LHCN-M2 (cell line): ENCODE measurements around the gene POC1B. TPM values are rescaled to one million over a fixed set of nuclear protein-coding genes. Genes with fewer than 3 reads are reported as not detected.

Experiments used
- DNase-seq: peaks from one replicate; pipeline ENCODE4 v3.0.0-alpha.2; 2012; ENCODE audit warnings: low read depth
- total RNA-seq: library from RNA; depleted of rRNA; stranded (reverse); fragments of >200 nt; gene quantifications from 2 replicates; pipeline ENCODE4 v1.2.3, GENCODE V29; 2014

The POC1B gene
- total RNA-seq, 1 experiment from 2014 or later: 12.4 TPM

DNA sequence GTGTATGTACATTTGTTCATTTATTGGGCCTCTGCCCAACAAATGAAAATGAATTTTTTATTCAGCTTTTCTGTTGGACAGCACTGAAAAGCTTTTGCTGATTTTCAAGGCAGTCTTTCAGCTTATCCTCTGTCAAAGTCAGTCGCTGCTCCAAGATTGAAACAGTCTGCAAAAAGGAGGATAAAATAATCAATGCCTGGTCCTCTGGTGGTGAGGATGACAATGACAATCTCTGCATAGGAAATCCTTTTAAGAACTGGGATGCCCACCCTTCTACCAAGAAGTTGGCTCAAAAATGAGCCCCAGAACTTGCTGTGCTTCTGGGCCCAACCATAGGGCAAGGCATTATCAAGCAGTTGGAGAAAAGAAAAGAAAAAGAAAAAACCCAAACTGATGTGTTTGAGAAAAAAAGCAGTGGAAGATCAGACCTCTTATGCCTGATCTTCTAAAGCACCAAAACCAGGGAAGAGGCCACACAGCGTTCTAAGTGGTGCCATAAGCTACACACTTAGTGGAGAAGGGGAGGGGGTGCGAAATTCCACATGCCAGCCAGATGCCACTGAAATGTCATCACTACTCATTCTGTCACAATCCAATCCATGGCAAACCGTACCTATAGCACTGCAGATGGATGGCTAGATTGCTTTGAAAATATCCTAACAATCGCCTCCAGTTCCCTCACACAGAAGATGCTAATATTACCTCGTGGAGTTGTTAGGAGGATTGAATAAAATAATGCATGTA lies 104.6 kb downstream of the POC1B start:
- DNase-seq: no peak

DNA sequence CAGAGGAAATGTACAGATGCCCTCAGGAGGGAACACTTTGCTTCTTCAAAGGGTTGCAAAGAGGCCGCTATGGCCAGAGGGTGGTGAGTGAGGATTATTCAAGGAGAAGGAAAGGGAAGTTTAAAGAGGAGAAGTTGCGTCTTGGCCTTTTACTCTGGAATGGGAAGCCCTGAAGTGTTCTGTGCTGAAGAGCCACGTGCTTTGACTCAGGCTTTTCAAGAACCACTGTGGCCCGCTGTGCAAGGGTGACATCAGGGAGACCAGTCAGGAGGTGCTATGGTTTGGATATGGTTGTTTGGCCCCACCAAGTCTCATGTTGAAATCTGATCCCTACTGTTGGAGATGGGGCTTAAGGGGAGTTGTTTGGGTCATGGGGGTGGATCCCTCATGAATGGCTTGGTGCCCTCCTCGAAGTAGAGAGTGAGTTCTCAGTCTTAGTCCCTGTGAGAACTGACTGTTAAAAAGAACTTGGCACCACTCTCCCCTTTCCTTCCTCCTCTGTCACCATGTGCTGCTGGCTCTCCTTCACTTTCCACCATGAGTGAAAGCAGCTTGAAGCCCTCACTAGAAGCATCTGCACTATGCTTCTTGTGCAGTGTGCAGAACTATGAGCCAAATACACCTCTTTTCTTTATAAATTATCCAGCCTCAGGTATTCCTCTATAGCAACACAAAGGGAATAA lies 107.5 kb downstream of the POC1B start:
- DNase-seq: no peak

DNA sequence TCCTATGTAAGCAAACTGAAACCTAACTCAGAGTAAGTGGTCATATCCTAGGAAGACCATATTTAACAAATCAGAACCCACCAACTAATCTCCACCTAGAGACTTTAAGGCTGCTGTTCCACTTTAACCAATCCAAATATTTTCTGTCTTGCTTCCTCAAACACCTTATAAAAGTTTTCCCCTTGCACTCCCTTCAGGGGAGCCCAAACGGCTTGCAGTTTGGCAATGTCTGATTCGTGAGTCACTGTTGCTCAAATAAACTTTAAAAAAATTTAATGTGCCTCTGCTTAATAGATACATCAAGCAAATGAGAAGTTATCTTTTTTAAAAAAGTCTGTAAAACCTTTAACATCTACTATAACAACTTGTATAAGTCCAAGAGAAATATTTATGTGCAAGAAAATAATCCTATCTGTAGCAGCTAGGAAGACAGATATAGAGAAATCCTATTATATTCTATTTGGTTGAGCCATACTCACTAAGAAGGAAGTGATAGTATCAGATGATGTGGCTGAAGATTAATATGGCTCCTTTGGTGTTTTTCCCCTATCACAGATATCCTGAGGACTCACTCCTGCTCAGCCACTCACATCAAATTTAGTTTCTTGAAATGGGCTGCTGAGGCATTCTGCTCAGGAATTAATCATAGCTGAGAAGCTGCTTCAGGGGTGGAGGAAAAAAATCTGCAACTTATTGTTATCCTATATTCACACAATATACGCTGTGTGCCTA lies 108.4 kb downstream of the POC1B start:
- no peak for DNase-seq

DNA sequence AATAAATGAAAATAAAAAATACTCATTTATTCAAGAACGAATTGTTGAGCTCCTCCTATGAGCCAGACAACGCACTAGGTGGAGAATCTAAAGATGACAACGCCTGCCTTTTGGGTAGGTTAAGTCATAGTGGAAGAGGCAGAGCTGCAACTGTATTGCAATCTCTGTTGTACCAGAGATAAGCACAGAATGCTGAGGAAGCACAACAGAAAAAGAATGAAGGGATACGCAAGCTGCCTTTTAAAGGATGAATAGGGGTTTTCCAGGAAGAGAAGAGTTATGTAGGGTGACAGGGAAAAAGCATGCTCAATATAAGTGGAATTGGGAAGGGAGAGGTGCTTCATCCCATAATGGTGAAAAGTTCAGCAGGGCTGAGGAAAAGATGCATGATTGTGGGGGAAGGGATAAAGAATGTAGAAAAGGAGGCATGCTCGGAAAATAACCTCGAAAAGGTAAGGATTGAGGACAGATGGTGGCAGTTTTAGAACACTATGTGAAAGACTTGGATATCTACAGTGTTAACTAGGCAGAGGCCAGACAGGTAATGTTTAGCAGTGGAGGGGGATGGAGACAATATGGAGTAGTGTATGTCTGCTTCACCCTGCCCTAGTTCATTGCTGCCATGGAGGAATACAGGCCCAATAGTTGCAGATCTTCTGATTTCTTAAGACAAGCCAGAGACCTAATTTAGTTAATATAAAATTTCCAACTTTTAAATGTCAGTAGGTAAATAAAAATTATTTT lies 109.6 kb downstream of the POC1B start:
- no peak for DNase-seq

DNA sequence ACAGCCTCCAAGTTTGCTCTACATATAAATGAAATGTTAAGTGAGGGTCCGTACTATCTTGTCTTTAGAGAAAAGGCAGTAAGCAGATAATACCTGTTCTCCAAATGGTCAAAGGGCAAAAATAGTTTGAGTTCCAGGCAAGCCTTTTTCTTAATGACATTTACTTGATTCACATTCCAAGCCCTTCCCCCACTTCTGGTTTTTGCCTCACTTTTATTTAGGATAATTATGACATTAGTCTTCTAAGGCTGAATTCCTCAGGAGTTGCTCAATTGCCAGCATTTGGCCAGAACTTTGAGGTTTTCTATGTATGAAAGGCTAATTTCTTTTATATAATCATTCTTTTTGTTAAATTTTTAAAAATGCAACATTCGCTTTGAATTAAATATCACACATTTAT lies 111.0 kb downstream of the POC1B start:
- peak; percentile 30 for DNase-seq

DNA sequence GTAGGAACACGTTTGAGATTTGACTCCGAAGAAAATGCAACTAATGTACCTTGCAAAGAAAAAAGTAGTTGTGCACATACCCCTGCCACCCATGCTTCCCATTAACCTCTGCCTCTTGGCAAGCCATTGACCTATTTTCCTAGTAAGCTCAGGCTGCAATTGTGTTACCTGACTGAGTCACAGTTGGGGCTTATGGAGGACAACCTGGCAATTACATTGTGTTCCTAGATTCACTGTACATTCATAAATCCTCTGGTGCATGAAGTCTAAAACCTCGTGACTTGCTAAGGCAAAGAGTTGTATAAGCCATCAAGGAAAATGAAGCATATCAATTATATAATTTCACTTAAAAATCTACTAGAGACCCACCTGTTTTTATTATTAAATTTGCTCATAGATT lies 111.5 kb downstream of the POC1B start:
- no peak for DNase-seq

DNA sequence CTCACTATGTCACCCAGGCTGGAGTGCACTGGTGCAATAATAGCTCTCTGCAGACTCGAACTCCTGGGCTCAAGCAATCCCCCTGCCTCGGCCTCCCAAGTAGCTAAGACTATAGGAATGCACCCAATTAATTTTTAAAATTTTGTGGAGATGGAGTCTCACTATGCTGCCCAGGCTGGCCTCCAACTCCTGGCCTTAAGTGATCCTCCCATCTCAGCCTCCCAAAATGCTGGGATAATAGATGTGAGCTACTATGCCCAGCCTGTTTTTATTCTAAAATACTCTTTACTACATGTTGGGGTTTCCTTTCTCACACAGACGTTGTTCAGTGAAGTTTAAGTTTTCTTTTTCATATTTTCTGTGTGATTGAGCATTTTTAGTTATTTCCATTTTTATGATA lies 112.6 kb downstream of the POC1B start:
- no peak for DNase-seq

DNA sequence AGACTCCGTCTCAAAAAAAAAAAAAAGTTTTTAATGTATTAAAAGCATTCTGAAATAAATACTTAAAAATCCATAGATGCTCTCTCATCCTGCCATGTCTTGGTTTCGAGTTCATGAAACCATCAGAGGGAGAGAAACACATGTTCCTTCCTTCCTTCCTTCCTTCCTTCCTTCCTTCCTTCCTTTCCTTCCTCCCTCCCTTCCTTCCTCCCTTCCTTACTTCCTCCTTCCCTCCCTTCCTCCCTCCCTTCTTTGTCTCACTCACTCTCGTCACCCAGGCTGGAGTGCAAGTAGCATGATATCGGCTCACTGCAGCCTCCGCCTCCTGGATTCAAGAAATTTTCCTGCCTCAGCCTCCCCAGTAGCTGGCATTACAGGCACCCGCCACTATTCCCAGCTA lies 113.2 kb downstream of the POC1B start:
- DNase-seq: no peak

DNA sequence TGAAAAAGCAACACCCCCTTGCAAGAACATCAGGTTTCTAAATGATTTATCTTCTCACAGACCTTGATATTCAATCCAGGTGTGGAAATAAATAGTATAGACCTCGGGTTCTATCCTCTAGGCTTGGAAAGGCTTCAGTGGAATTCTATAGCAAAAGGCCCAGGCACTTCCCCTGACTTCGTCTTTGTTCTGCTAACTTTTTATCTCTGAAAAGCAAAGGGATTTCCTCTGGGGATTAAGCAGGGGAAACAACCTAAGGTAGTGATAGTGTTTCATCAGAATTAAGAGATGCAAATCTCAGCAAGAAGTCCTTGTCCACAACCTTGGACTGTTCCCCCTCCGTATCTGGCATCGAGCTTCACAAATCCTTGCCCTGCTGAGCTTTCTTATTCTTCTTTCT lies 114.0 kb downstream of the POC1B start:
- DNase-seq: no peak

DNA sequence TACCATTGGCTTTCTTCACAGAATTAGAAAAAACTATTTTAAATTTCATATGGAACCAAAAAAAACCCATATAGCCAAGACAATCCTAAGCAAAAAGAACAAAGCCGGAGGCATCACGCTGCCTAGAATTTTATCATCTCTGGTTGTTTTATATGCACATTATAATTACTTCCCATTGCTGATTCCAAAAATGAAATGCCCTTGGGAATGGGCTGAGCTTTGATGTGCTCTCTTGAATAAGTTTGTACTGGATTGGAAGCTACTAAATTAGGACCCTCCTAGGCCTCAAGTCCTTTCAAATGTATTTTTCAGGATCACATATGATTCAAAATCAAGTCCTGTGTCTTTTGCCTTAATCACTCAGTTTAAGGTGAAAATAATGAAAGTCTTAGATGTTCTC lies 114.6 kb downstream of the POC1B start:
- no peak for DNase-seq

DNA sequence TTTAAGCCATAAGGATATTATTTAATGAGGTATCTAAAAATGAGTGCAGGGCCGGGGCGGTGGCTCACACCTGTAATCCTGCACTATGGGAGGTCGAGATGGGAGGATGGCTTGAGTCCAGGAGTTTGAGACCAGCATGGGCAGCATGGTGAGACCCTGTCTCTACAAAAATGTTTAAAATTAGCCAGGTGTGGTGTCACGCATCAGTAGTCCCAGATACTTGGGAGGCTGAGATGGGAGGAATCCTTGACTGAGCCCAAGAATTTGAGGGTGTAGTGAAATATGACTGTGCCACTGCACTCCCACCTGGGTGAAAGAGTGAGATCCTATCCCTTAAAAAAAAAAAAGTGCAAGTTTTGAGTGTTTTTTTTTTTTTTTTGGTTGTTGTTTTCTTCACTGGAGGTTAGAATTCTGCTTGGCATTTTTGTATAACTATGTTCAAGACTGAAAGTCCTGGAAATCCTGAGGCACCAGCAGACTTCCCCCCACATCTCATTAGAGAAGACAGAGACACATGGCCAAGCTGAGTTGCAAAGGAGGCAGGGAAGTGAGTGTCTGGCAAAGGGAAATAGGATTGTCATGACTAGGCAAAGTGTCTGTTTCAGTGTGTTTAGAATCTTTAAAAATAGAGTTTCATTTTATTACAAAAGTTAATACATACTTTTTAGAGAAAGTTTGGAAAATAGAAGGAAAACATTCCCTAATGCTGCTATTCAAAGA lies 120.1 kb downstream of the POC1B start:
- no peak for DNase-seq

DNA sequence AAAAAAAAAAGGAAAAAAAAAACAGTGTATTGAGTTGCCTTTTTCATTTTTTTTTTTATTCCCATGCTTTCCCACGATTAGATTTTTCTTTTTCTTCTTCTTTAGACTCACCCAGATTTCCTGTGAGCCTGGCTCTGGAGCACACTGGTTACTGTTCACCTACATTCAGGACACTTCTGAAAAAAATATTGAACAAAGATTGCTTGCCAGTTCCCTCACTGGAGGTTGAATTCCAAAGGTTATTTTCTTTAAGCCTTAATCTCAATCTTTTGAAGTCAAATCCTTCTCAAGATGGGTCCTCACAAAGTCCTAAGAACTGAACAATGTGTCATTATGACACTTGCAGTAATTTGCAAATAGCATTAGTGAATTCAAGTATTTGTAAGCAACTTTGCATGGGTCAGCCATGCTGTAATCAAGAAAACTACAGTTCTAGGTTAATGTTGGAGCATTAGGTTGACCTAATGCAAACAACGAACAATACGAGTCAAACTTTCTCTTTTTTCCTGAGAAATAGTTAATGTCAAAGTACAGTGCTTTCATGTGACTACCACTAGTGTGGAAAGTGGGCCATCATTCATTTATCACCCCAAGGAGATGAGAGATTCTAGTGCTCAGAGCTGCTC lies 124.3 kb downstream of the POC1B start:
- no peak for DNase-seq

DNA sequence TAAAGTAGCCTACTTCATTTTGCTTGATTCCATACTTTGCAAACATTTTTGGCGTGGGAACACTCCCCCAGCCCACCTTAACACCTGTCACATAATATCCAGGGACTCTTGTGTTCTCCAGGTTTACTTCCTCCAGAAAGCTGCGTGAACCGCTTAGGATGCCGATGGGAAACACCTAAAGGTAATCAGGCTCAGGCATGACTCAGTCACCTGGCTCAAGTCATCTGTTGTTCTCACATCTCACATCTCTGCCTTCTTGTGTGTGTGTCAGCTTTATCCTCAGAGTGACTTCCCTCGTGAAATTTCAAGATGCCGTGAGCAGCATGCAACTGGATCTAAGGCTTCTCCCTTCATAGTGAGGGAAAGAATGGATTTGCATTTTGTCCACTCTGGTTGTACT lies 125.4 kb downstream of the POC1B start:
- no peak for DNase-seq

DNA sequence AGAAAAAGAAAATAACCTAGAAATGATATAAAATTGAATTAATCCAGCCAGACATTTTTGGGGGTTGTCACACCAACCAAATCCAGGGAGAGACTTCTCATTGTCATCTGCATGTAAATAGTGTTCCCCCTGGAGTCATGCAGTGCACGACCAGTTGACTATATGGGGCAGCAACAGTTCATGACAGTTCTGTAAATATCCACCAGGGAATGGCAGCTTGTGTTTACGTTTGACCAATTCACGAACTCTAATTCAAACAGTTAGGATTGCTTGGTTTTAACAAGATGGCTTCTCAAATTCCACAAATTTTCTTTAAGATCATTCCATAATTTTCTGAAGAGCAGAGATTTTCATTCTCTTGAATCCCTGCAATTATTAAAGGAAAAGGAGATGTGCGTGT lies 130.1 kb downstream of the POC1B start:
- DNase-seq: no peak

DNA sequence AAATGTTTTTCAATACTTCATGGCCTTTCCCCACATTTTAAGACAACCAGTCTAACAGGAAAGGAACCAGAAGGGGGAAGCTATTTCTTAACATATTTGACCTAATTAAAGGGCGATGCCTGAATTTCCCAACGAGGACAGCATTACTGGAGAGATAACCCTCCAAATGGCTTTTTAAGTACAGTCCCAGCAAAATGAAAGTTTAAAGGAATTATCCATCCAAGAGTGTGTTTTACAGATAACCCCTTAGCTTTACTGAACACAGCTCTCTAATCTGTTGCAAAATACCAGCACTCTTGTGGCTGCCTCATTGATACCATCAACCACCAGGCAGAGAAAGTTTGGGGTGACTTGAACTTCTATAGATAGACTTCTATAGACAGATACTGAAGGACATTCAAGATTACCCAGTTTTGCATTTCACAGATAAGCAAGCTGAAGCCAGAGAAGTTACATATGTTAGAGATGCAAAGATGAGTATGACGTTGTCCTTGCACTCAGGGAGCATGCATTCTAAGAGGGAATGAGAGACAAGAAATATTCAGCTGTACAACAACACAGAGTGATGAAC lies 132.2 kb downstream of the POC1B start:
- DNase-seq: no peak

DNA sequence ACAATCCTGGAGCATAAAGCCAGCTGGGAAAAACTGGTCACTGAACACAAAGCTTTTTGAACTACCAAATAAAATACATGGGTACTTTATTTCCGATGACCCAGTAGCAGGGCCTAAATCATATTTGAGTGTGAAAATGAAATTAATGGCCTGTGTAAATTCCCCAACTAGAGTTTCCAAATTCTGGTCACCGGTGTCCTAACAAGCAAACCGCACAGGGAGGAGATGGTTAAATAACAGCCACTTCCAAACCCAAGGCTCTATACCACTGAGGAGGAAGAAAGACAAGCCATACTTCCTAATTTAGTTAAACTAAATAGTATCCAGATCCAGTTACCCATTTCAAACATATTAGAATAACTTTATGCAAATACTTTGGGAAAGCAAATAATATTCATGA lies 133.5 kb downstream of the POC1B start:
- DNase-seq: no peak

DNA sequence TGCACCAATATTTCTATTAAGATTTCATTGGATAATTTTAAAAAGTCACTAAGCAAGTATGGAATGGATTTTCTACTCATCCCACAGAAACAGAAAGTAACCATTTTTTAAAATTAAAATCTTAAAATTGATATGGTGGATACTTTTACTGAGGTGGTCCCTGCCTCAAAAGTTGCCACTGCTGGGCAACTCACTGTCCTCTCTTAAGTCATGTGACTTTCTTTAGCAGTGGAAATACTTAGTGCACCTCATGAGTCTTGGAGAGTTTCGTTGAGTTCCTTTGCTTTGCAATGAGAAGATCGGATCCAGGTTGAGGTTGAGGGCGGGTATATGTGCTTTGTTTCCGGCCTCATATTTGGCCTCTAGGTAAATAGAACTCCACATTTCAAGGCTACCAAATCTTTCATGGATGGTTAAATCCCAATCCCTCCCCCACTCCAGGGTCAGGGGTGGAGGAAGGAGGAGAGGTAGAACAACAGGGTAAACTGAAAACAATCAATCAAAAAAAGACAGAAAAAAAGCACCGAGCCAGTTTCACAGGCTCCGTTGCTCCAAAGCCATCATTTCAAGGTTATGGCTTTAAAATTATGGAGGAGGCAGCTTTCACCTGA lies 134.0 kb downstream of the POC1B start:
- DNase-seq: no peak

DNA sequence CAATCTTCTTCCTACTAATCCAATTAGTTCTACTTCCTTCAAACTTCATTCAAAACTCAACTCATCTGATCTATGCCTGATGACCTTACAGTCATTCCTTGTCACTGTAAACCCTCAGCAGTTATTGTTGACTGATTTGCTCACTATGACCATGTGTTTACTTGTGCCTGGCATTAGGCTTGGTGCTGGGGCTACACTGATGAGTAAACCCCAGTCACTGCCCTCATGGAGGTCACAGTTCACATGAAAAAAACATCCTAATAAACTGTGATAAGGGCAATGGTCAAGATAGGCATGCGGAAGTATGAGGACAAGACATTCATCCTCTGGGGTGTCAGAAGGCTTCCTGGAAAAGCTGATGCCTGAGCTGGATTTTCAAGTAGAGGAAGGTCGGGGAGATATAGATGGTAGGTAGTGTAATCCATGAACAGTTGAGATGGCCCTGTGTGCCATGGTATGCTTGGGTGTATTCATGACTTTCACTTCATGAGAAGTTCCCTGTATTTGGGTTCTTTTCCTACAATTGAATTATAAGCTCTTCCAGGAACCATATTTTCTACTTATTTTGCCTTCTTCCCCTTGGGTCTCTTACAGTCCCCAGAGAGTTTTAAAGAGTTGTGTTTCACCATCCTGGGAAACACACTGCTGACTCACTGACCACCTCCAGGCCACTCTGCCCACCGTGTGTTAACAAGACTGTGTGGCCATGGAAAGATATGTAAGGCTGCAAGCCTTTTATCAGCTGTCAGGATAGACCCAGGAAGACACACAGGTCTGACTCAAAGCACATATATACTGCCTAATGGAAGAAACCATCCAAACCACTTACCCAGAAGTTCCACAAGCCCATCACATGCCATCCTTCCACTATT lies 134.8 kb downstream of the POC1B start:
- DNase-seq: peak; percentile 97
